Skeletal muscle cell (primary cell): Measurements from ENCODE around the gene REPIN1.

Source experiments
- DNase-seq: peaks from one replicate; pipeline ENCODE4 v3.0.0-alpha.2; 2010; ENCODE audit warnings: low read depth
- H3K4me3 ChIP-seq: 2 replicates; pipeline ENCODE4 v1.5.1; 2011; ENCODE audit warnings: low read depth, mild to moderate bottlenecking, control low read depth, low read length, moderate library complexity

The REPIN1 gene

GRCh38 chr7:150412518-150413488 lies 44.2 kb downstream of the REPIN1 start:
- H3K4me3 ChIP-seq = no peak overlapping the region
- DNase-seq = no peak

GRCh38 chr7:150413640-150414081 lies 45.0 kb downstream of the REPIN1 start:
- DNase-seq = no peak

GRCh38 chr7:150415161-150416153 lies 46.8 kb downstream of the REPIN1 start:
- DNase-seq = no peak

More at GRCh38 chr7:150413640-150414081, 45.0 kb downstream of the REPIN1 start:
- H3K4me3 ChIP-seq = no peak overlapping the region

GRCh38 chr7:150417239-150417638 lies 48.6 kb downstream of the REPIN1 start:
- no peak overlapping the region for H3K4me3 ChIP-seq
- DNase-seq = no peak

More at GRCh38 chr7:150415161-150416153, 46.8 kb downstream of the REPIN1 start:
- no peak overlapping the region for H3K4me3 ChIP-seq

GRCh38 chr7:150417863-150418262 lies 49.2 kb downstream of the REPIN1 start:
- no peak overlapping the region for H3K4me3 ChIP-seq
- no peak for DNase-seq

GRCh38 chr7:150420242-150420641 lies 51.6 kb downstream of the REPIN1 start:
- no peak for DNase-seq

GRCh38 chr7:150420987-150421674 lies 52.5 kb downstream of the REPIN1 start:
- no peak overlapping the region for H3K4me3 ChIP-seq
- no peak for DNase-seq

More at GRCh38 chr7:150420242-150420641, 51.6 kb downstream of the REPIN1 start:
- no peak overlapping the region for H3K4me3 ChIP-seq

GRCh38 chr7:150421831-150422230 lies 53.2 kb downstream of the REPIN1 start:
- DNase-seq = no peak
- no peak overlapping the region for H3K4me3 ChIP-seq
